WTC11 (cell line): ENCODE results near the gene RAD23B.

Source experiments
- ARID4B ChIP-seq: sonication (generic); formaldehyde crosslinking; IDR thresholded peaks from 2 replicates; pipeline ENCODE4 v1.8.0; 2023; ENCODE audit warnings: missing genetic modification reagents, mild to moderate bottlenecking, borderline replicate concordance
- ATF2 ChIP-seq: sonication (generic); formaldehyde crosslinking; IDR thresholded peaks from 2 replicates; pipeline ENCODE4 v1.8.1; 2022; ENCODE audit warnings: low read depth, missing genetic modification reagents, borderline replicate concordance
- CTCF ChIP-seq: fragments of 200-600 bp; IDR thresholded peaks from 2 replicates; pipeline ENCODE4 v1.8.0; 2022; ENCODE audit warnings: antibody characterized with exemption
- ELF4 ChIP-seq: sonication (generic); formaldehyde crosslinking; IDR thresholded peaks from 2 replicates; pipeline ENCODE4 v1.8.1; 2022; ENCODE audit warnings: low read depth, mild to moderate bottlenecking, moderate library complexity, missing genetic modification reagents
- ESRRA ChIP-seq: sonication (generic); formaldehyde crosslinking; IDR thresholded peaks from 2 replicates; pipeline ENCODE4 v1.8.1; 2022; ENCODE audit warnings: mild to moderate bottlenecking, missing genetic modification reagents, borderline replicate concordance
- FOXP4 ChIP-seq: sonication (generic); formaldehyde crosslinking; IDR thresholded peaks from 2 replicates; pipeline ENCODE4 v1.8.0; 2022; ENCODE audit warnings: mild to moderate bottlenecking, missing genetic modification reagents
- MAX ChIP-seq: sonication (generic); formaldehyde crosslinking; IDR thresholded peaks from 2 replicates; pipeline ENCODE4 v1.8.0; 2022; ENCODE audit warnings: mild to moderate bottlenecking, missing genetic modification reagents
- TCF7 ChIP-seq: sonication (generic); formaldehyde crosslinking; IDR thresholded peaks from 2 replicates; pipeline ENCODE4 v1.8.0; 2022; ENCODE audit warnings: mild to moderate bottlenecking, low read depth, missing genetic modification reagents, moderate library complexity
- USF1 ChIP-seq: sonication (generic); formaldehyde crosslinking; IDR thresholded peaks from 2 replicates; pipeline ENCODE4 v1.8.0; 2022; ENCODE audit warnings: mild to moderate bottlenecking, missing genetic modification reagents
- ZNF121 ChIP-seq: sonication (generic); formaldehyde crosslinking; IDR thresholded peaks from 2 replicates; pipeline ENCODE4 v1.8.0; 2023; ENCODE audit warnings: missing genetic modification reagents
- ZNF416 ChIP-seq: fragments of 250-450 bp; sonication (Bioruptor Pico); IDR thresholded peaks from 2 replicates; pipeline ENCODE4 v1.9.0; 2021; ENCODE audit warnings: mild to moderate bottlenecking, inconsistent platforms
- ZNF671 ChIP-seq: fragments of 250-450 bp; sonication (Bioruptor Pico); IDR thresholded peaks from 2 replicates; pipeline ENCODE4 v1.8.0; 2021; ENCODE audit warnings: mild to moderate bottlenecking

GRCh38 chr9:107342476-107343161 is 59.5 kb downstream of the RAD23B start:
- TF ChIP-seq TCF7 (no peak), ELF4 (no peak), CTCF (no peak), ARID4B (CRISPR knock-in tag) (no peak), USF1 (CRISPR knock-in tag) (no peak), ATF2 (CRISPR knock-in tag) (no peak), MAX (no peak), ZNF121 (CRISPR knock-in tag) (no peak), ESRRA (CRISPR knock-in tag) (no peak), ZNF416 (no peak), FOXP4 (CRISPR knock-in tag) (no peak), ZNF671 (CRISPR knock-in tag) (no peak)
